ENCODE measurements around the gene SYNE1.

The SYNE1 gene

DNA sequence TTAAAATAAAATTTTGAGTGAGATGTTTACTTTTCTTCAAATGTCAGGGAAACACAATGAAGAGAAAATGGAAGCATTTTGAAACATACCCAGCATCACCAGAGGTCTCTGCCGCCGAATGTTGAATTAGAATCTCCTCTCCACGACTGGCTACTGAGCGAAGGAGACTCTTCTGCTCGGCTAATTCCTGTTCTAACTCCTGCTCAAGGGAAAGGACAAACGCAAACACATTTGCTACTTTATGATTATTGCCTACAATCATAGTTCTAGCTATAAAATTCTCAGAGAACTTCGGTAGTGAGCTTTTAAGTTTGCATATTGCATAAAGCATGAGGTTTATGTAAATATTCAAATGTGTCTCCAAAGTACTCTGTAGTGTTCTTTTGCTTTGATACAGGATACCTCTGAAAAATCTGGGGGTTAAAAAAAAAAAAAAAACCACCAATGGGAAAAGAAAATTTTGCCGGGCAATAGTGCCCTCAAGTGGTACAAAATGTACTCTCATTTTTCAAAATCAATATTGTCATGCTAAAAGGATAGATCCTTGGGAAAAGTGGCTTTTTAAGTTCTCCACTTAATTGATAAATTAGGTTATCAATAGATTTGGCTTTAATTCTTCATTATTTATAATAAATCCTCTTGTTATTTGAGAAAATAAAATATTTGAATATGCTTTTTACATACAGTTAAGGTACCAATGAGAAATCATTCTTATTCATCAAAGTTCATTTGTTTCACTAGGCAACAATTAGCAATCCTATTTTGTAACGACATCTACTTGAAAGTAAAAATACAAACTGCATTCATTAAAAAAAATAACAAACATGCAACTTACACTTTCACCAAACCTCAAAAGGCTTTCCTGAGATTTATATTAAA, 369.0 kb downstream of the SYNE1 start:
- H3K36me3 ChIP-seq = peaks cover 0 to 53% (median 20%) of the 10 kb centered on the region in 11 experiments; a peak in 15 of 22 replicates
- H4K20me1 ChIP-seq = no peaks in the 10 kb centered on the region
- H3K27me3 ChIP-seq = no peaks in the 10 kb centered on the region
- no peak overlapping the region for H3K27ac ChIP-seq
- TF ChIP-seq Cebpa-rat (IDR thresholded peaks at IDR 0.05) = no peak
- H3K4me3 ChIP-seq = no peak overlapping the region
- no peak overlapping the region for H3K9ac ChIP-seq
- H3K4me2 ChIP-seq = no peak overlapping the region
- peaks cover 0 to 25% (median 0%) of the 10 kb centered on the region in 10 experiments; a peak in 6 of 20 replicates for H3K4me1 ChIP-seq
- H3K9me3 ChIP-seq (replicated peaks in 1 of 11) = no peaks in the 10 kb centered on the region

GRCh38 chr6:152265651-152266050, 371.5 kb downstream of the SYNE1 start:
- H3K36me3 ChIP-seq = peaks cover 4 to 52% (median 24%) of the 10 kb centered on the region in 11 experiments; a peak in 15 of 22 replicates
- no peak for TF ChIP-seq Cebpa-rat (IDR thresholded peaks at IDR 0.05)

DNA sequence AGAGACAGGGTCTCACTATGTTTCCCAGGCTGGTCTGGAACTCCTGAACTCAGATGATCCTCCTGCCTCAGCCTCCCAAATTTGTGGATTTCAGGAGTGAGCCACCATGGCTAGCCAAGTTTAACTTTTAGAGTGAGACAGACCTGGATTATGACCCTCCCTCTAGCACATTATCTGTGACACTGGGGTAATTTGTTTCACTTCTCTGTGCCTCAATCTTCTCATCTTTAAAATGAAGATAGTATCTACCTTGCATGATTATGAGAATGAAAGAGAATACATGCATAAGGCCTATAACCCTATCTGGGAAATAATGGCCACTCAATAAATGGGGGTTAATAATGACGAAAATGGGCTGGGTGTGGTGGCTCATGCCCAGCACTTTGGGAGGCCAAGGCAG, 373.6 kb downstream of the SYNE1 start:
- Histone ChIP-seq H3K27me3 (no peaks in the 10 kb centered on the region), H3K4me3 (no peak overlapping the region), H3K9me3 (replicated peaks in 1 of 11) (no peaks in the 10 kb centered on the region), H3K27ac (no peak overlapping the region), H3K36me3 (peaks cover 7 to 58% (median 33%) of the 10 kb centered on the region in 11 experiments; a peak in 15 of 22 replicates), H3K4me1 (peaks cover 0 to 8% (median 0%) of the 10 kb centered on the region in 10 experiments; a peak in 4 of 20 replicates), H3K9ac (no peak overlapping the region), H4K20me1 (no peaks in the 10 kb centered on the region), H3K4me2 (no peak overlapping the region)
- no peak for TF ChIP-seq Cebpa-rat (IDR thresholded peaks at IDR 0.05)

More at GRCh38 chr6:152265651-152266050, 371.5 kb downstream of the SYNE1 start:
- Histone ChIP-seq H3K27me3 (no peaks in the 10 kb centered on the region), H3K4me1 (peaks cover 0 to 8% (median 0%) of the 10 kb centered on the region in 10 experiments; a peak in 4 of 20 replicates), H3K27ac (no peak overlapping the region), H3K4me2 (no peak overlapping the region), H3K9ac (no peak overlapping the region), H3K4me3 (no peak overlapping the region), H3K9me3 (replicated peaks in 1 of 11) (no peaks in the 10 kb centered on the region), H4K20me1 (no peaks in the 10 kb centered on the region)

DNA sequence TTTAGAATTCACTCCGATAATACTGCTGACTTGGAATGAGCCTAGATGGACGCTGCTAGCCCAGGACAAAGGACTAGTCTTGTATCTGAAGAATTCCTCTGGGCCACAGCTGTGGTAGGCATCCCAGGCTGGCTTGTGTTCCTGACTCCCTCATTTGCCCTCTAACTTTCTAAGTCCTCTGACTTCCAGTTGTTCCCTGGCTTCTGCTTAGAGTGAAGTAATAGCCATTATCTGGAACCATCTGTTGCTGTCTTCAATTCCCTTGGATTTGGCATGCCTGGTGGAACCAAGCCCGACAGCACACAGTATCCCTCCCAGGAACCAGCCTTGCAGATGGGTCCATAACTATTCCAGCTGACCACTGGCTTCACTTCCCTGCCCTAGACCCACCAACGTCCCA, 376.0 kb downstream of the SYNE1 start:
- H3K27me3 ChIP-seq = no peaks in the 10 kb centered on the region
- peaks cover 17 to 73% (median 36%) of the 10 kb centered on the region in 11 experiments; a peak in 18 of 22 replicates for H3K36me3 ChIP-seq
- no peak for TF ChIP-seq Cebpa-rat (IDR thresholded peaks at IDR 0.05)
- H3K9me3 ChIP-seq (replicated peaks in 1 of 11) = no peaks in the 10 kb centered on the region
- no peak overlapping the region for H3K4me3 ChIP-seq
- no peak overlapping the region for H3K4me2 ChIP-seq
- no peak overlapping the region for H3K27ac ChIP-seq
- no peaks in the 10 kb centered on the region for H3K4me1 ChIP-seq
- H4K20me1 ChIP-seq = no peaks in the 10 kb centered on the region
- H3K9ac ChIP-seq = no peak overlapping the region

DNA sequence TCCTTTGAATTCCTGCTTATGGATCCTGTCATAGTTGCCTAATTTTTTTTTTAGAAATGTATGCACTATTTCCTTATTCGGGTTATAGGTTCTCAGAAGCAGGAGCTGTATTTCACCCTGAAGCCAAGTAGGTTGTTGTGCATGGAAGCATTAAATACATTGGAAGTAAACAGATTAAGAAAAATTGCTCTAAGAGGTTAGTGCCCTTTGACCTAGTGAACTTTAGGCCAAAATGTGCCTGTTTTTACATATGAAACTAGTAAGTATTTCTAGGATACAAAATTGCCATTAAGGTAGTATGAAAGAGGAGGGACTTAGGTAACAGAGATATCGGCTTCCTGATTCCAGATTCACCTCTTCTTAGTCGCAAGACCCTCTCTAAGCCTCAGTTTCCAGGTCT, 377.9 kb downstream of the SYNE1 start:
- no peak overlapping the region for H3K27ac ChIP-seq
- no peaks in the 10 kb centered on the region for H3K4me1 ChIP-seq
- H4K20me1 ChIP-seq = no peaks in the 10 kb centered on the region
- no peak overlapping the region for H3K4me2 ChIP-seq
- peaks cover 26 to 84% (median 56%) of the 10 kb centered on the region in 11 experiments for H3K36me3 ChIP-seq
- H3K9ac ChIP-seq = no peak overlapping the region
- no peaks in the 10 kb centered on the region for H3K9me3 ChIP-seq (replicated peaks in 1 of 11)
- no peaks in the 10 kb centered on the region for H3K27me3 ChIP-seq
- TF ChIP-seq Cebpa-rat (IDR thresholded peaks at IDR 0.05) = no peak
- no peak overlapping the region for H3K4me3 ChIP-seq

DNA sequence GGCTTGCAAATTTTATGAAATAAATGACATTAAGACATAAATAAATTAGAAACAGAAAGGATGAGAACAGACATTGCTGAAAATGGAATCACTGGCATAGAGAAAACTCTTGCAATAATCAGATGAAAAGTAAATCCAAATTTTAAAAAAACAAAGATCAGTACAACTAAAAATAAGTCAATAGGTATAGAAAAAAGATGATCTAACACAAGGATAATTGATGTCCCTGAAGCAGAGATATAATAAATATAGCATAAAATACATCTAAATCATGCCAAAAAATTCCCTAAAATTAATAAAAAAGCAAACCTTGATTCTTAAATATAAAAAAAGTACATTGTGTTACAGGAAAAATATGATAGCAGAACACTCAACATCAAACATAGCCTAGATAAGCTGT, 379.6 kb downstream of the SYNE1 start:
- H3K4me3 ChIP-seq = no peak overlapping the region
- no peaks in the 10 kb centered on the region for H3K4me1 ChIP-seq
- H3K27ac ChIP-seq = no peak overlapping the region
- no peak overlapping the region for H3K9ac ChIP-seq
- H3K9me3 ChIP-seq (replicated peaks in 1 of 11) = no peaks in the 10 kb centered on the region
- no peaks in the 10 kb centered on the region for H3K27me3 ChIP-seq
- no peaks in the 10 kb centered on the region for H4K20me1 ChIP-seq
- TF ChIP-seq Cebpa-rat (IDR thresholded peaks at IDR 0.05) = no peak
- no peak overlapping the region for H3K4me2 ChIP-seq
- H3K36me3 ChIP-seq = peaks cover 25 to 88% (median 68%) of the 10 kb centered on the region in 11 experiments

DNA sequence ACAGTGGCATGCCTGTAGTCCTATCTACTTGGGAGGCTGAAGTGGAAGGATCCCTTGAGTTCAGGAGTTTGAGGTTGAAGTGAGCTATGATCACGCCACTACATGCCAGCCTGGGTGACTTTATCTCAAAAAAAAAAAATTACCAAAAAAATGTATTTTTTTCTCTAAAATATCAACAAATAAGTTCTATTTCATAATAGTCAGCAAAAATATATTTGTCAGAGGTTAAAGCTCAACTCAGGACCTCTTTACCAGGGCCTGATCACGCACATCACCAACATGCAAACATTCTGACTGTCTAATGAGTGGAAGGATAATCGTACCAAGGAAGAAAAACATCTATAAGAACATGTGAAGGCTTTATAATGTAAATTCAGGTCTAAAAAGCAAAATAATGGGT, 387.0 kb downstream of the SYNE1 start:
- Histone ChIP-seq H3K36me3 (peaks cover 14 to 89% (median 51%) of the 10 kb centered on the region in 11 experiments; a peak in 21 of 22 replicates), H3K27ac (no peak overlapping the region), H3K4me2 (no peak overlapping the region), H4K20me1 (no peaks in the 10 kb centered on the region), H3K9ac (no peak overlapping the region), H3K9me3 (replicated peaks in 1 of 11) (no peaks in the 10 kb centered on the region), H3K4me1 (no peaks in the 10 kb centered on the region), H3K27me3 (no peaks in the 10 kb centered on the region), H3K4me3 (no peak overlapping the region)
- no peak for TF ChIP-seq Cebpa-rat (IDR thresholded peaks at IDR 0.05)

- no peak for TF ChIP-seq Cebpa-rat (IDR thresholded peaks at IDR 0.05)
- Histone ChIP-seq H3K9ac (no peak overlapping the region), H4K20me1 (no peaks in the 10 kb centered on the region), H3K27ac (no peak overlapping the region), H3K36me3 (peaks cover 7 to 89% (median 49%) of the 10 kb centered on the region in 11 experiments; a peak in 21 of 22 replicates), H3K27me3 (no peaks in the 10 kb centered on the region), H3K4me1 (no peaks in the 10 kb centered on the region), H3K4me3 (no peak overlapping the region), H3K4me2 (no peak overlapping the region), H3K9me3 (replicated peaks in 1 of 11) (no peaks in the 10 kb centered on the region)
Observed at GRCh38 chr6:152248980-152249379, 388.2 kb downstream of the SYNE1 start.

DNA sequence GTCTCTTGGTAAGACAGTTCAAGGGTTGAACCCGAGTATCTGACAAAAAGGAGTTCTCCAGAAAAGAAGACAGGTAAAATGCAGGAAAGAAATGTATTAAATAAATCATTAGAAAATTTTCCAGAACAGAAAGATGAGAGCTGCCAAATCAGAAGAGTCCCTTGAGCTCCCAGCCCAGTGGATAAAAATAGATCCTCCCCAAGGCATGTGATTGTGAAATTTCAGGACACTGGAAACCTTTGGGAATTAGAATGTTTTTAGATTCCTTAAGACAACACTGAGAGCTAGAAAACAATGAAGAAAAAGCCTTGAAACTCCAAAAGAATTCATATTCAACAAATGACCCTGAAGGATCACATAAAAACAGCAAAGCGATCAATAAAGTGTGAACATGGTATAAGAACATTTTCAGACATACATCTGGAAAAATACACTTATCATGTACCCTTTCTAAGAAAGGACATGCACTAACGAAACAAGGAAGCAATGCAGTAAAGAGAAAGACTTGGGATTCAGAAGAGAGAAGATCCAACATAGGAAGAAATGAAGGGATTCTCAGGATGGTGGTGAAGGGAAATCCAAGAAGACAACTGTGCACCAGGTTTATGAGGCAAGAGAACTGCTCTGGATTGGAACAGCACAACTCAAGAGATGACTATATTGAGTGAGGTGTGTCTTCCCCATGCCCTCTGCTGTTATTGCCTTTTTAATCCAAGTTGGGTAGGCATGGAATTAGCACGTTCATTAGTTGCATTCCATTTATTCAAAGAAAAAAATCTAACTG, 390.4 kb downstream of the SYNE1 start:
- H3K27ac ChIP-seq = no peak overlapping the region
- no peaks in the 10 kb centered on the region for H3K27me3 ChIP-seq
- no peaks in the 10 kb centered on the region for H4K20me1 ChIP-seq
- no peak overlapping the region for H3K4me2 ChIP-seq
- no peak overlapping the region for H3K4me3 ChIP-seq
- H3K9ac ChIP-seq = no peak overlapping the region
- no peaks in the 10 kb centered on the region for H3K9me3 ChIP-seq (replicated peaks in 1 of 11)
- H3K36me3 ChIP-seq = peaks cover 7 to 87% (median 47%) of the 10 kb centered on the region in 11 experiments; a peak in 21 of 22 replicates
- H3K4me1 ChIP-seq = no peaks in the 10 kb centered on the region
- no peak for TF ChIP-seq Cebpa-rat (IDR thresholded peaks at IDR 0.05)

Measured in BLaER1 treated with 17β-estradiol and CSF1 and Interleukin-3, amounts not matched to agents 10 nM and 100 nM (cell line).